ENCODE measurements around the gene DDC. TPM values are rescaled to one million over a fixed set of nuclear protein-coding genes. Genes with fewer than 3 reads are reported as not detected.

Gene DDC
- total RNA-seq, 3 donors from 2014 or later (not counting 1 experiment from before 2014, with no cell fraction given): not detected

GRCh38 chr7:50502947-50503346, 62.3 kb downstream of the DDC start:
- no peak overlapping the region for H3K4me3 Mint-ChIP-seq
- H3K4me3 ChIP-seq (ENCODE audit: low read length): no peak overlapping the region
- no peak overlapping the region for H3K27ac ChIP-seq (ENCODE audit: low read length)
- no peaks in the 10 kb centered on the region for H3K4me1 Mint-ChIP-seq
- ATAC-seq (no peak), DNase-seq (no peak)
- no peaks in the 10 kb centered on the region for H3K36me3 ChIP-seq (ENCODE audit: control insufficient read depth, insufficient read depth, low read length)
- no peaks in the 10 kb centered on the region for H3K36me3 Mint-ChIP-seq
- intact Hi-C loops (cut with micrococcal nuclease): no loop called here
- no peak for TF ChIP-seq CTCF (IDR thresholded peaks at IDR 0.05)
- H3K4me1 ChIP-seq (ENCODE audit: control insufficient read depth, insufficient read depth, low read length): no peaks in the 10 kb centered on the region
- H3K9me3 Mint-ChIP-seq: no peaks in the 10 kb centered on the region
- H3K27me3 Mint-ChIP-seq (ENCODE audit: low read depth in 2 of 2): peaks cover 3 to 19% of the 10 kb centered on the region in 2 donors
- H3K27me3 ChIP-seq (ENCODE audit: control insufficient read depth, insufficient read depth, low read length): no peaks in the 10 kb centered on the region
- no peaks in the 10 kb centered on the region for H3K9me3 ChIP-seq (ENCODE audit: control insufficient read depth, insufficient read depth, low read length)
- no peak overlapping the region for H3K27ac Mint-ChIP-seq
- 69% methylated on average over 5 of the region's 5 CpGs for WGBS (ENCODE audit: insufficient coverage)

- no peaks in the 10 kb centered on the region for H3K27me3 ChIP-seq (ENCODE audit: control insufficient read depth, insufficient read depth, low read length)
- 54% methylated on average over 8 of the region's 8 CpGs for whole genome bisulfite sequencing (ENCODE audit: insufficient coverage)
- H3K36me3 Mint-ChIP-seq: no peaks in the 10 kb centered on the region
- no peak overlapping the region for H3K27ac Mint-ChIP-seq
- no peaks in the 10 kb centered on the region for H3K4me1 ChIP-seq (ENCODE audit: control insufficient read depth, insufficient read depth, low read length)
- no peaks in the 10 kb centered on the region for H3K36me3 ChIP-seq (ENCODE audit: control insufficient read depth, insufficient read depth, low read length)
- H3K4me3 ChIP-seq (ENCODE audit: low read length): no peak overlapping the region
- no peaks in the 10 kb centered on the region for H3K4me1 Mint-ChIP-seq
- no peak for TF ChIP-seq CTCF (IDR thresholded peaks at IDR 0.05)
- ATAC-seq (no peak), DNase-seq (no peak)
- intact Hi-C loops (cut with micrococcal nuclease): no loop called here
- H3K27me3 Mint-ChIP-seq (ENCODE audit: low read depth in 2 of 2): peaks cover 8 to 27% of the 10 kb centered on the region in 2 donors
- no peak overlapping the region for H3K4me3 Mint-ChIP-seq
- H3K9me3 Mint-ChIP-seq: no peaks in the 10 kb centered on the region
- H3K9me3 ChIP-seq (ENCODE audit: control insufficient read depth, insufficient read depth, low read length): no peaks in the 10 kb centered on the region
- no peak overlapping the region for H3K27ac ChIP-seq (ENCODE audit: low read length)
Observed at GRCh38 chr7:50502001-50502684, 63.1 kb downstream of the DDC start.

- 87% methylated on average over 6 of the region's 6 CpGs for WGBS (ENCODE audit: insufficient coverage)
- Histone ChIP-seq H3K4me1 (ENCODE audit: control insufficient read depth, insufficient read depth, low read length) (no peaks in the 10 kb centered on the region), H3K27me3 (ENCODE audit: control insufficient read depth, insufficient read depth, low read length) (no peaks in the 10 kb centered on the region), H3K36me3 (ENCODE audit: control insufficient read depth, insufficient read depth, low read length) (no peaks in the 10 kb centered on the region), H3K9me3 (ENCODE audit: control insufficient read depth, insufficient read depth, low read length) (no peaks in the 10 kb centered on the region), H3K4me3 (ENCODE audit: low read length) (no peak overlapping the region), H3K27ac (ENCODE audit: low read length) (no peak overlapping the region)
- intact Hi-C loops (cut with micrococcal nuclease): no loop called here
- no peaks in the 10 kb centered on the region for H3K9me3 Mint-ChIP-seq
- H3K4me3 Mint-ChIP-seq: no peak overlapping the region
- ATAC-seq: no peak
- peaks cover 14 to 32% of the 10 kb centered on the region in 2 donors for H3K27me3 Mint-ChIP-seq (ENCODE audit: low read depth in 2 of 2)
- no peak overlapping the region for H3K27ac Mint-ChIP-seq
- DNase-seq: no peak
- H3K36me3 Mint-ChIP-seq: no peaks in the 10 kb centered on the region
- H3K4me1 Mint-ChIP-seq: no peaks in the 10 kb centered on the region
- no peak for TF ChIP-seq CTCF (IDR thresholded peaks at IDR 0.05)
Observed at GRCh38 chr7:50499092-50499491, 66.1 kb downstream of the DDC start.

- no peak overlapping the region for H3K4me3 Mint-ChIP-seq
- H3K9me3 Mint-ChIP-seq: no peaks in the 10 kb centered on the region
- no peak for TF ChIP-seq CTCF (IDR thresholded peaks at IDR 0.05)
- Histone ChIP-seq H3K36me3 (ENCODE audit: control insufficient read depth, insufficient read depth, low read length) (no peaks in the 10 kb centered on the region), H3K9me3 (ENCODE audit: control insufficient read depth, insufficient read depth, low read length) (no peaks in the 10 kb centered on the region), H3K27ac (ENCODE audit: low read length) (no peak overlapping the region), H3K4me3 (ENCODE audit: low read length) (no peak overlapping the region), H3K4me1 (ENCODE audit: control insufficient read depth, insufficient read depth, low read length) (no peaks in the 10 kb centered on the region), H3K27me3 (ENCODE audit: control insufficient read depth, insufficient read depth, low read length) (no peaks in the 10 kb centered on the region)
- intact Hi-C loops (cut with micrococcal nuclease): no loop called here
- ATAC-seq (no peak), DNase-seq (no peak)
- H3K36me3 Mint-ChIP-seq: no peaks in the 10 kb centered on the region
- peaks cover 20 to 39% of the 10 kb centered on the region in 2 donors for H3K27me3 Mint-ChIP-seq (ENCODE audit: low read depth in 2 of 2)
- no peak overlapping the region for H3K27ac Mint-ChIP-seq
- H3K4me1 Mint-ChIP-seq: no peaks in the 10 kb centered on the region
- WGBS (ENCODE audit: insufficient coverage): 88% methylated on average over 3 of the region's 5 CpGs
Observed at GRCh38 chr7:50497968-50498367, 67.2 kb downstream of the DDC start.
